ENCODE measurements around the gene SELENOO.

The SELENOO gene

DNA sequence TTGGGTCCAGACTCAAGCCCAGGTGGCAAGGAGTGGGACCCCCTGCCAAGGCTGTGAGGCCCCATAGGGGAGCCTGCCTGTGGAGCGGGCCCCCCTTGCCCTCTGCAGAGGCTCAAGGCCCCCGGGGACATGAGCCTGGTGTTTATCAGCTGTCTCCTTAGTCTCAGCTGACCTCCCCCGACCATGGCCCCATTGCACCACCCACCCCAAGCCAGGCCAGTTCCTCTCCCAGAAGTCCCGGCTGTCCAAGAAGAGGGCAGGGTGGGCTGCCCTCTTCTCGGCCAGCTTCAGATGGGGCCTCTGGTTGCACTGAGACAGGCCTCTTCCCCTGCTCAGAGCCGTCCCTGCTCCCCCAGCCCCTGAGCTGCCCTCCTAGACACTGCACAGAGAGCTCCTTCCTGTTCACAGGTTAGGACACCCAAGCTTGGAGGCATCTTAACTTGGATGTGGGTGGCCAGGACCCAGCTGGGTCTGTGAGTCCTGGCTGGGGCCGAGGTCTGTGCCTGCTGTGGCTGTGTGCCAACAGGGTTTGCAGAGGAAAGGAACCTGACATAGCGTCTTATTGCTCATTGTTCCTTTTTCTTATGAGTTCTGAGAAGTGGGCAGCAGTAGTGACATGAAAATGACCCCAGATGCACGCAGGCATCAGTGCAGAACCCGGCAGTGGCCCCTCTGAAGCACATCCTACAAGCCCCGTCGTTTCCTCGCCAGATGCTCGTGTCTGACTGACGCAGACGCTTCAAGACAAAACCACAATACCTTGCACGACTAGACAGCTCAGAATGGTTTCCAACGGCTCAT, 9.7 kb upstream of the SELENOO start:
- DNase-seq (ENCODE audit: extremely low spot score) = peak; percentile 77
- POLR2A ChIA-PET = interaction anchor here (1.7 kb wide), 1 partner anchor 10 kb away, joined by 4 read pairs; no protein-coding TSS in a partner anchor
- TF ChIP-seq CTCF (IDR thresholded peaks at IDR 0.05; ENCODE audit: control extremely low read depth, extremely low read depth, low read depth, missing control alignments) = no peak
- CTCF ChIA-PET = interaction anchor here (0.6 to 2.4 kb wide), 11 partner anchors 10 to 430 kb away, joined by 3 to 11 read pairs (median 3); partner anchors contain the start of gene SELENOO

GRCh38 chr22:50192436-50193204, 8.2 kb upstream of the SELENOO start:
- POLR2A ChIA-PET = no interaction called here
- no peak for TF ChIP-seq CTCF (IDR thresholded peaks at IDR 0.05; ENCODE audit: control extremely low read depth, extremely low read depth, low read depth, missing control alignments)
- CTCF ChIA-PET = interaction anchor here (1.2 kb wide), 1 partner anchor 28 kb away, joined by 3 read pairs; no protein-coding TSS in a partner anchor
- no peak for DNase-seq (ENCODE audit: extremely low spot score)

DNA sequence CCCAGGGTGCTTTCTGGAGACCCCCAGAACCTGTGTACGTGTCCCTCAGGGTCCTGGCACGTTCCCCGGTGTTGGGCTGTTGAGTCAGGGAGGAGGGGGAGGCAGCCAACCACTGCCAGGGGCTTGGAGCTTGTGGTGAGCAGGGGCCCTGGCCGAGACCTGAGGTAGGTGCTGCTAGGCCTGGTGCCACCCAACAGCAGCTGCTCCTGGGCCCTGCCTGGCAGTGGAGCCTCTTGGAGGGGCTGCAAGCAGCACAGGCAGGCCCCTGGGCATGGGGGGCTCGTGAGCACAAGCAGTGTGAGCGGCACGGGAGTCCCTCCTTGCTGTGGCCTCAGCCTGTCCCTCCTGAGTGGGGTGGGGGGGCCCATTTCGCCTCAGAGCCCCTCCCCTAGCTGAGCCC, 7.2 kb upstream of the SELENOO start:
- ChIA-PET POLR2A (no interaction called here), CTCF (no interaction called here)
- TF ChIP-seq CTCF (IDR thresholded peaks at IDR 0.05; ENCODE audit: control extremely low read depth, extremely low read depth, low read depth, missing control alignments) = no peak
- no peak for DNase-seq (ENCODE audit: extremely low spot score)

- CTCF ChIA-PET = interaction anchor here (0.8 kb wide), 1 partner anchor 264 kb away, joined by 3 read pairs; no protein-coding TSS in a partner anchor
- no peak for TF ChIP-seq CTCF (IDR thresholded peaks at IDR 0.05; ENCODE audit: control extremely low read depth, extremely low read depth, low read depth, missing control alignments)
These were observed 6.6 kb upstream of the SELENOO start for GRCh38 chr22:50194037-50194805.

GRCh38 chr22:50196256-50196655, 4.6 kb upstream of the SELENOO start:
- ChIA-PET POLR2A (no interaction called here), CTCF (interaction anchor here (1.1 kb wide), 2 partner anchors 12 to 23 kb away, joined by 3 read pairs; no protein-coding TSS in a partner anchor)
- no peak for TF ChIP-seq CTCF (IDR thresholded peaks at IDR 0.05; ENCODE audit: control extremely low read depth, extremely low read depth, low read depth, missing control alignments)
- no peak for DNase-seq (ENCODE audit: extremely low spot score)

More at GRCh38 chr22:50194037-50194805, 6.6 kb upstream of the SELENOO start:
- POLR2A ChIA-PET = no interaction called here
- no peak for DNase-seq (ENCODE audit: extremely low spot score)
